GM12878 (cell line): ENCODE results near the gene WDFY3. TPM values are rescaled to one million over a fixed set of nuclear protein-coding genes. Genes with fewer than 3 reads are reported as not detected.

Experiments
- ATAC-seq: fragments of 200-7000 bp; cut with Tn5 transposase; 3 replicates; pipeline ENCODE4 v1.9.1; 2020; ENCODE audit warnings: mild to moderate bottlenecking, moderate library complexity
- BruUV-seq: library from RNA; stranded (reverse); fragments of 400-500 nt; replicated peaks from 2 replicates; lab custom pipeline; 2021; lab: Mats Ljungman, UMichigan
- CTCF ChIA-PET: fragments of 300-600 bp; sonication (Branson Sonifier 250); formaldehyde crosslinking; extraction: SDS; loops from one replicate; lab custom pipeline; 2021; ENCODE audit warnings: inconsistent platforms; lab: Yijun Ruan, JAX
- POLR2A ChIA-PET: fragments of 350-600 bp; formaldehyde crosslinking; extraction: SDS; loops from one replicate; lab custom pipeline; 2021; ENCODE audit warnings: inconsistent platforms; lab: Charles Lee
- RAD21 ChIA-PET: fragments of 300-600 bp; sonication (Branson Sonifier 250); formaldehyde crosslinking; loops from one replicate; lab custom pipeline; 2023; ENCODE audit warnings: antibody characterized with exemption; ENCODE audit not compliant: unreplicated experiment; lab: Charles Lee
- SMC1A ChIA-PET: fragments of 300-600 bp; sonication (Branson Sonifier 250); formaldehyde crosslinking; loops from one replicate; lab custom pipeline; 2023; ENCODE audit not compliant: unreplicated experiment, uncharacterized antibody; lab: Charles Lee
- DNase-seq: peaks from one replicate; pipeline ENCODE4 v3.0.0-alpha.2; 2011; ENCODE audit warnings: low read depth, low spot score
- FAIRE-seq: peaks from 3 replicates; lab custom pipeline; 2011; peaks lifted over from hg19 to GRCh38; lab: Jason Lieb, UNC
- H2AFZ ChIP-seq: 2 replicates; pipeline ENCODE4 v1.6.0; 2011; ENCODE audit warnings: low read depth, low read length, control low read depth; ENCODE audit not compliant: control insufficient read depth
- H3K27ac ChIP-seq: 2 replicates; pipeline ENCODE4 v1.5.1; 2011; ENCODE audit warnings: control low read depth; ENCODE audit not compliant: control insufficient read depth, insufficient read depth
- H3K27me3 ChIP-seq, 2 experiments: replicated peaks in 1 of 2; 2 replicates each; pipeline versions ENCODE4 v1.6.0 to v1.6.1; 2011; ENCODE audit warnings: low read length in 1 of 2; ENCODE audit not compliant: control insufficient read depth in 2 of 2, insufficient read depth in 2 of 2
- H3K36me3 ChIP-seq, 2 experiments: 2 replicates each; pipeline ENCODE4 v1.5.1; 2011; ENCODE audit warnings: low read length in 1 of 2; ENCODE audit not compliant: control insufficient read depth in 2 of 2, insufficient read depth in 2 of 2
- H3K4me1 ChIP-seq: 2 replicates; pipeline ENCODE4 v1.6.1; 2011; ENCODE audit warnings: mild to moderate bottlenecking, low read length, moderate library complexity, mixed read lengths; ENCODE audit not compliant: control insufficient read depth, insufficient read depth
- H3K4me2 ChIP-seq: 2 replicates; pipeline ENCODE4 v1.6.0; 2011; ENCODE audit warnings: control low read depth; ENCODE audit not compliant: control insufficient read depth, insufficient read depth
- H3K4me3 ChIP-seq: fragments of 200-600 bp; sonication (generic); 2 replicates; pipeline ENCODE4 v1.5.1; 2016
- H3K79me2 ChIP-seq: 2 replicates; pipeline ENCODE4 v1.6.0; 2011; ENCODE audit warnings: low read length; ENCODE audit not compliant: control insufficient read depth, insufficient read depth
- H3K9ac ChIP-seq: 2 replicates; pipeline ENCODE4 v1.8.0; 2011; ENCODE audit warnings: low read length, control low read depth, mixed read lengths; ENCODE audit not compliant: control insufficient read depth, insufficient read depth
- H3K9me3 ChIP-seq: replicated peaks from 3 replicates; pipeline ENCODE4 v1.5.1; 2011; ENCODE audit warnings: mild to moderate bottlenecking, low read length; ENCODE audit not compliant: control insufficient read depth, insufficient read depth
- H4K20me1 ChIP-seq: 2 replicates; pipeline ENCODE4 v1.6.0; 2011; ENCODE audit not compliant: control insufficient read depth, insufficient read depth
- CREB1 ChIP-seq: IDR thresholded peaks from 2 replicates; pipeline ENCODE4 v1.6.1; 2012; ENCODE audit warnings: low read depth, mild to moderate bottlenecking, inconsistent platforms
- DPF2 ChIP-seq: fragments of 450-650 bp; IDR thresholded peaks from 2 replicates; pipeline ENCODE4 v1.6.1; 2017; ENCODE audit warnings: mild to moderate bottlenecking
- EED ChIP-seq: sonication (generic); IDR thresholded peaks from 2 replicates; pipeline ENCODE4 v1.6.1; 2016; ENCODE audit warnings: antibody characterized with exemption, low read depth
- EP300 ChIP-seq, 2 experiments: fragments of 150-350 bp in 1 of 2; IDR thresholded peaks; 2 replicates each; pipeline ENCODE4 v1.6.1; 2011 to 2012; ENCODE audit warnings: low read depth in 2 of 2, low read length in 2 of 2, borderline replicate concordance in 1 of 2, improper control_type of control experiment in 1 of 2, inconsistent platforms in 1 of 2; ENCODE audit not compliant: control insufficient read depth in 1 of 2
- MTA3 ChIP-seq: IDR thresholded peaks from 2 replicates; pipeline ENCODE4 v1.6.1; 2012; ENCODE audit warnings: low read length, inconsistent platforms, borderline replicate concordance
- POLR2AphosphoS5 ChIP-seq: IDR thresholded peaks from 2 replicates; pipeline ENCODE4 v1.6.1; 2011; ENCODE audit warnings: mild to moderate bottlenecking, low read length, inconsistent platforms
- SRF ChIP-seq, 2 experiments: IDR thresholded peaks; 2 replicates each; pipeline ENCODE4 v1.6.1; 2011; ENCODE audit warnings: low read depth in 2 of 2, low read length in 2 of 2, mild to moderate bottlenecking in 1 of 2, moderate library complexity in 1 of 2
- SUZ12 ChIP-seq: fragments of 200-600 bp; sonication (generic); IDR thresholded peaks from one replicate; pipeline ENCODE4 v1.6.1; 2018; ENCODE audit warnings: antibody characterized with exemption, mild to moderate bottlenecking; ENCODE audit not compliant: unreplicated experiment
- TCF7 ChIP-seq: IDR thresholded peaks from 2 replicates; pipeline ENCODE4 v1.6.1; 2014; ENCODE audit warnings: antibody characterized with exemption, borderline replicate concordance
- ZNF622 ChIP-seq: fragments of 450-650 bp; IDR thresholded peaks from 2 replicates; pipeline ENCODE4 v1.6.1; 2017; ENCODE audit warnings: mild to moderate bottlenecking, inconsistent platforms
- WGBS: methylation state at CpG from one replicate; pipeline ENCODE4 v1.1.6; 2016; ENCODE audit warnings: low lambda C conversion rate; ENCODE audit not compliant: insufficient replicate concordance, insufficient coverage; ENCODE audit errors: missing lambda C conversion rate; 5-methylcytosine and 5-hydroxymethylcytosine counted together
- in situ Hi-C: fragments of 300-500 bp; cut with MboI; formaldehyde crosslinking; loops from 9 replicates; pipeline ENCODE4 v1.14.3; 2018; ENCODE audit warnings: mixed read lengths
- intact Hi-C: fragments of 100-400 bp; cut with micrococcal nuclease; formaldehyde crosslinking; loops from one replicate; pipeline ENCODE4 v1.14.2; 2022; ENCODE audit not compliant: unreplicated experiment
- polyA plus RNA-seq, 11 experiments: library from polyadenylated mRNA; depleted of rRNA in 4 of 11; unstranded in 6 of 11; stranded (reverse) in 5 of 11; fragments of >200 nt; fragmentation: Nextera tagmentation in 4 of 11; fragmentation: Illumina TruSeq in 1 of 11; extraction: Ambion mirVana in 4 of 11; extraction: Trizol in 1 of 11; gene quantifications; 1 replicate in 1 of 11; 2 replicates in 10 of 11; pipeline versions ENCODE4 v1.2.1 to v1.2.3, GENCODE V29; 2011 to 2016; ENCODE audit warnings: inconsistent platforms in 2 of 11, missing spikeins in 2 of 11, low read depth in 1 of 11
- total RNA-seq, 4 experiments: library from RNA; depleted of rRNA in 3 of 4; stranded (reverse); fragments of >200 nt in 3 of 4; fragmentation: Illumina TruSeq in 1 of 4; extraction: Trizol in 1 of 4; gene quantifications; 2 replicates each; pipeline versions ENCODE4 v1.2.1 to v1.2.3, GENCODE V29; 2013 to 2021
- TF ChIP-seq, protein P1 (sequence below): IDR thresholded peaks from 2 replicates; pipeline ENCODE4 v1.6.1; 2011; ENCODE audit warnings: low read depth, mild to moderate bottlenecking, low read length, moderate library complexity, borderline replicate concordance; ENCODE audit errors: extremely low read depth
- TF ChIP-seq, protein P2 (sequence below): fragments of 450-650 bp; IDR thresholded peaks from 2 replicates; pipeline ENCODE4 v1.6.1; 2016; ENCODE audit warnings: mild to moderate bottlenecking
- TF ChIP-seq, protein P3 (sequence below): fragments of 450-650 bp; IDR thresholded peaks from 2 replicates; pipeline ENCODE4 v1.6.1; 2017; ENCODE audit warnings: low read depth, mild to moderate bottlenecking, moderate library complexity

The WDFY3 gene
- total and polyA plus RNA-seq, 10 of the 15 experiments (the other 5 are each of a cell fraction or from before 2014, with no cell fraction given) = 0.01 to 0.23 (median 0.12) TPM; not detected in 2

DNA sequence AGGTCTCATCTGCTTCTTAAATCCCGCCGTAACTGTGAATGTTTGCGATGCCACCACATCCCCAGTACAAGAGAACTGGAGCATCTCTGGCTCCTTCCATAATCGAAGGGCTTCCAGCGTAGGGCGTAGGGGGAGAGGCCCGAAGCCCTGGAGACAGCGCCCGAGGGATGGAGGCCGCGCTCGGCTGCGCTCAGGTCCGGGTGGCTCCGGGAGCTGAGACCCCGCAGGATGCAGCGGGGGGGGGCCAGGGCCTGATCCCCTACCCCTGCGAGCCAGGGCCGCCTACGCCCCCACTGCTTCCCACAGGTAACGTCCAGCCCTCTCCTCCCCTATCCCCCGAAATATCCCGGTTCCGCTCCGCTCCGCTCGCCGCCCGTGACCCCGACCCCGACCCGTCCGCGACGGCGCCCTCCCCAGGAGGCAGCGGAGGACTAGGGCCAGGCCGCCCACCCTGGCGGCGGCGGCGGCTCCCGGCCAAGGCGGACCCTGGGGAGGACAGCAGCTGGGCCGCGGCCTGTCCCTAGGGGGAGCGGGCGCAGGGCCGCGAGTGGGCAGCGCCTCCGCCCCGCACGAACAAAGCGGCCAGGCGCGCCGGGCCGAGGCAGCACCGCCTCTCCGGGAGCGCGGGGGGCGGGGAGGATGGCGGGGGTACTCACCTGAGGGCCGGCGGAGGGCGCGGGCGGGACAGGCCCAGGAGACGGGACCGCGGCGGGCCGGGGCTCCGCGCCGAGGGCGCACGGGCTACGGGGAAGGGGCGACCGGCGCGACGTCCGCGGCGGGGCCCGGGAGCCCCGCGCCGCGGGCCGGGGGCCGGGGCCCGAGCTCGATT lies 723 bp downstream of the WDFY3 start:
- in situ Hi-C loops (no loop called here), intact Hi-C loops (no loop called here)
- ChIA-PET RAD21 (no interaction called here), CTCF (no interaction called here), SMC1A (no interaction called here), POLR2A (no interaction called here)
- H3K9me3 ChIP-seq = no peaks in the 10 kb centered on the region
- H3K27me3 ChIP-seq = peaks cover 0 to 10% of the 10 kb centered on the region in 2 experiments; a peak in 3 of 4 replicates
- whole genome bisulfite sequencing = 41% methylated on average over 68 of the region's 98 CpGs
- peak overlapping the region; percentile 17; the same call in 1 of the 2 replicates for H3K4me2 ChIP-seq
- no peak overlapping the region for H2AFZ ChIP-seq
- ATAC-seq (no peak), DNase-seq (no peak), FAIRE-seq (no peak)
- H3K36me3 ChIP-seq = no peaks in the 10 kb centered on the region
- no peaks in the 10 kb centered on the region for H3K79me2 ChIP-seq
- peak; percentile 84 for TF ChIP-seq SUZ12
- no peak for TF ChIP-seq POLR2AphosphoS5
- H3K27ac ChIP-seq = no peak overlapping the region
- H3K9ac ChIP-seq = no peak overlapping the region
- BruUV-seq = no TSS peak
- no peaks in the 10 kb centered on the region for H3K4me1 ChIP-seq
- H4K20me1 ChIP-seq = no peaks in the 10 kb centered on the region
- no peak overlapping the region for H3K4me3 ChIP-seq

DNA sequence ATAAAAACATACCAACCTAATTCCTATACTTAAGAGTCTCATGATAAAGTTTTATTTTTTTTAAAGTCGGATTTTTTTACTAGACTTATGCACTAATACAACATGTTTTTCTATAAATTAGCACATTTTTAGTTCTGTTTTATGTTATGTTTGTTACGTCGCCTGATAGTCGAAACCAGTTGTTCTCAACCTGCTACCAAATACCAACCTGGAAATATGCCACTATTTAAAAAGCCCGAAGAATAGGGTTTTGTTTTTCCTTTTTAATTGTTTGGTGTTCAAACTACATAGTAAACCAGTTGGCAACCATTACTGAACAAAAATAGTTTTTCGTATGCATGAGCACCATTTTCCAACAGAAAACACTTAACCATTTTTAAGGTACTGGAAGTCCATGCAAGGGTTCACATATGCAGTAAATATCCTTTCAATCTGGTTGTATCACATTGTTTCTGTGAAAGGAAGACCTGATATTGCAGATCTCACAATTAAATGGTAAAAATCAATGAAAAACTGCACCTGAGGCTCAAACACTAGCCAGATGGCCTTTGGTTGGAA lies 1.4 kb downstream of the WDFY3 start:
- H3K79me2 ChIP-seq = no peaks in the 10 kb centered on the region
- in situ Hi-C loops (no loop called here), intact Hi-C loops (no loop called here)
- DNase-seq (no peak), ATAC-seq (no peak), FAIRE-seq (no peak)
- no peaks in the 10 kb centered on the region for H3K4me1 ChIP-seq
- 62% methylated on average over 6 of the region's 6 CpGs for WGBS
- ChIA-PET POLR2A (no interaction called here), SMC1A (no interaction called here), CTCF (no interaction called here), RAD21 (no interaction called here)
- H2AFZ ChIP-seq = no peak overlapping the region
- H3K9me3 ChIP-seq = no peaks in the 10 kb centered on the region
- H3K27ac ChIP-seq = no peak overlapping the region
- no peaks in the 10 kb centered on the region for H4K20me1 ChIP-seq
- H3K4me2 ChIP-seq = no peak overlapping the region
- no TSS peak for BruUV-seq
- no peak overlapping the region for H3K4me3 ChIP-seq
- no peak overlapping the region for H3K9ac ChIP-seq
- H3K36me3 ChIP-seq = no peaks in the 10 kb centered on the region
- peaks cover 0 to 10% of the 10 kb centered on the region in 2 experiments; a peak in 3 of 4 replicates for H3K27me3 ChIP-seq
- TF ChIP-seq, protein P1, sequence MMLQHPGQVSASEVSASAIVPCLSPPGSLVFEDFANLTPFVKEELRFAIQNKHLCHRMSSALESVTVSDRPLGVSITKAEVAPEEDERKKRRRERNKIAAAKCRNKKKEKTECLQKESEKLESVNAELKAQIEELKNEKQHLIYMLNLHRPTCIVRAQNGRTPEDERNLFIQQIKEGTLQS = no peak
- TF ChIP-seq TCF7 = no peak
- TF ChIP-seq, protein P2, sequence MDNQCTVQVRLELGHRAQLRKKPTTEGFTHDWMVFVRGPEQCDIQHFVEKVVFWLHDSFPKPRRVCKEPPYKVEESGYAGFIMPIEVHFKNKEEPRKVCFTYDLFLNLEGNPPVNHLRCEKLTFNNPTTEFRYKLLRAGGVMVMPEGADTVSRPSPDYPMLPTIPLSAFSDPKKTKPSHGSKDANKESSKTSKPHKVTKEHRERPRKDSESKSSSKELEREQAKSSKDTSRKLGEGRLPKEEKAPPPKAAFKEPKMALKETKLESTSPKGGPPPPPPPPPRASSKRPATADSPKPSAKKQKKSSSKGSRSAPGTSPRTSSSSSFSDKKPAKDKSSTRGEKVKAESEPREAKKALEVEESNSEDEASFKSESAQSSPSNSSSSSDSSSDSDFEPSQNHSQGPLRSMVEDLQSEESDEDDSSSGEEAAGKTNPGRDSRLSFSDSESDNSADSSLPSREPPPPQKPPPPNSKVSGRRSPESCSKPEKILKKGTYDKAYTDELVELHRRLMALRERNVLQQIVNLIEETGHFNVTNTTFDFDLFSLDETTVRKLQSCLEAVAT = no peak
- TF ChIP-seq EED = no peak
- TF ChIP-seq MTA3 = no peak
- TF ChIP-seq DPF2 = no peak
- TF ChIP-seq ZNF622 = no peak
- TF ChIP-seq CREB1 = no peak
- no peak for TF ChIP-seq EP300 (IDR thresholded peaks at IDR 0.05; ENCODE audit: borderline replicate concordance in 1 of 2, control insufficient read depth in 1 of 2, low read depth in 2 of 2, low read length in 2 of 2)
- TF ChIP-seq, protein P3, sequence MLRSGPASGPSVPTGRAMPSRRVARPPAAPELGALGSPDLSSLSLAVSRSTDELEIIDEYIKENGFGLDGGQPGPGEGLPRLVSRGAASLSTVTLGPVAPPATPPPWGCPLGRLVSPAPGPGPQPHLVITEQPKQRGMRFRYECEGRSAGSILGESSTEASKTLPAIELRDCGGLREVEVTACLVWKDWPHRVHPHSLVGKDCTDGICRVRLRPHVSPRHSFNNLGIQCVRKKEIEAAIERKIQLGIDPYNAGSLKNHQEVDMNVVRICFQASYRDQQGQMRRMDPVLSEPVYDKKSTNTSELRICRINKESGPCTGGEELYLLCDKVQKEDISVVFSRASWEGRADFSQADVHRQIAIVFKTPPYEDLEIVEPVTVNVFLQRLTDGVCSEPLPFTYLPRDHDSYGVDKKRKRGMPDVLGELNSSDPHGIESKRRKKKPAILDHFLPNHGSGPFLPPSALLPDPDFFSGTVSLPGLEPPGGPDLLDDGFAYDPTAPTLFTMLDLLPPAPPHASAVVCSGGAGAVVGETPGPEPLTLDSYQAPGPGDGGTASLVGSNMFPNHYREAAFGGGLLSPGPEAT = no peak
- no peak for TF ChIP-seq SRF (IDR thresholded peaks at IDR 0.05; ENCODE audit: low read depth in 2 of 2, low read length in 2 of 2)
